ENCODE measurements around the gene ABCB8.

- TF ChIP-seq FOS (IDR thresholded peaks at IDR 0.05; ENCODE audit: borderline replicate concordance, insufficient read depth, low read length) (no peak), CTCF (IDR thresholded peaks at IDR 0.05; ENCODE audit: extremely low read depth in 1 of 2, insufficient read depth in 1 of 2, low read depth in 1 of 2, low read length in 2 of 2) (no peak), POLR2A (IDR thresholded peaks at IDR 0.05; ENCODE audit: low read depth, low read length) (no peak)
Observed at GRCh38 chr7:151048911-151049463, 20.7 kb downstream of the ABCB8 start.

Data from endothelial cell of umbilical vein (primary cell).